K562 (cell line): Measurements from ENCODE around the gene AGAP3. TPM values are rescaled to one million over a fixed set of nuclear protein-coding genes. Genes with fewer than 3 reads are reported as not detected.

Experiments used
- CBX8 ChIP-seq: fragments of 200-600 bp; sonication (generic); IDR thresholded peaks from 2 replicates; pipeline ENCODE4 v1.6.1; 2012; ENCODE audit warnings: borderline replicate concordance, mixed run types, low read depth, mild to moderate bottlenecking, moderate library complexity, mixed read lengths, low read length, control low read depth, inconsistent platforms; ENCODE audit not compliant: poor library complexity, severe bottlenecking; ENCODE audit errors: extremely low read depth
- EHMT2 ChIP-seq: fragments of 450-650 bp; IDR thresholded peaks from 2 replicates; pipeline ENCODE4 v1.6.1; 2018; ENCODE audit warnings: antibody characterized with exemption
- ESRRA ChIP-seq: fragments of 450-650 bp; IDR thresholded peaks from 2 replicates; pipeline ENCODE4 v1.6.1; 2014; ENCODE audit warnings: low read depth, mild to moderate bottlenecking, moderate library complexity, borderline replicate concordance
- KHSRP ChIP-seq: fragments of 450-650 bp; IDR thresholded peaks from 2 replicates; pipeline ENCODE4 v1.6.1; 2017
- MITF ChIP-seq: IDR thresholded peaks from 2 replicates; pipeline ENCODE4 v1.6.1; 2014; ENCODE audit warnings: antibody characterized with exemption
- MTF1 ChIP-seq: fragments of 250-450 bp; sonication (Bioruptor Pico); IDR thresholded peaks from 2 replicates; pipeline ENCODE4 v1.9.0; 2021; ENCODE audit warnings: moderate library complexity, mild to moderate bottlenecking, inconsistent platforms, borderline replicate concordance
- PRDM10 ChIP-seq: fragments of 450-650 bp; IDR thresholded peaks from 2 replicates; pipeline ENCODE4 v1.6.1; 2018; ENCODE audit not compliant: partially characterized antibody
- PRPF4 ChIP-seq: fragments of 200-400 bp; formaldehyde crosslinking; IDR thresholded peaks from one replicate; pipeline ENCODE4 v1.6.1; 2017; ENCODE audit warnings: low read length, low read depth, mild to moderate bottlenecking; ENCODE audit not compliant: insufficient read depth, poor library complexity, severe bottlenecking
- RBFOX2 ChIP-seq: fragments of 200-400 bp; formaldehyde crosslinking; IDR thresholded peaks from 2 replicates; pipeline ENCODE4 v1.6.1; 2017; ENCODE audit warnings: low read depth, mild to moderate bottlenecking, low read length, moderate library complexity
- RBM25 ChIP-seq: fragments of 200-400 bp; formaldehyde crosslinking; IDR thresholded peaks from 2 replicates; pipeline ENCODE4 v1.6.1; 2018; ENCODE audit warnings: low read length, low read depth, moderate library complexity; ENCODE audit not compliant: severe bottlenecking
- RCOR1 ChIP-seq, 2 experiments: IDR thresholded peaks; 2 replicates each; pipeline ENCODE4 v1.6.1; 2012; ENCODE audit warnings: low read depth in 2 of 2, low read length in 2 of 2, borderline replicate concordance in 1 of 2, improper control_type of control experiment in 1 of 2
- SRSF1 ChIP-seq: fragments of 200-400 bp; formaldehyde crosslinking; IDR thresholded peaks from 2 replicates; pipeline ENCODE4 v1.6.1; 2017; ENCODE audit warnings: mild to moderate bottlenecking, low read depth, low read length, moderate library complexity
- TSHZ1 ChIP-seq: fragments of 250-450 bp; sonication (Bioruptor Pico); IDR thresholded peaks from 2 replicates; pipeline ENCODE4 v1.4.0; 2020; ENCODE audit warnings: mild to moderate bottlenecking, moderate library complexity
- ZNF444 ChIP-seq: fragments of 250-450 bp; sonication (Bioruptor Pico); IDR thresholded peaks from 2 replicates; pipeline ENCODE4 v1.4.0; 2020; ENCODE audit warnings: mild to moderate bottlenecking, moderate library complexity
- ZNF655 ChIP-seq: fragments of 250-450 bp; sonication (Bioruptor Pico); IDR thresholded peaks from 2 replicates; pipeline ENCODE4 v1.5.0; 2021
- polyA plus RNA-seq, 8 experiments: library from polyadenylated mRNA; depleted of rRNA in 4 of 8; stranded (reverse) in 5 of 8; unstranded in 3 of 8; fragments of >200 nt; fragmentation: Nextera tagmentation in 2 of 8; fragmentation: Illumina TruSeq in 1 of 8; extraction: Ambion mirVana in 2 of 8; extraction: Trizol in 1 of 8; gene quantifications; 2 replicates each; pipeline versions ENCODE4 v1.2.1 to v1.2.3, GENCODE V29; 2011 to 2014; ENCODE audit warnings: inconsistent platforms in 1 of 8, missing spikeins in 1 of 8
- total RNA-seq, 7 experiments: library from RNA; depleted of rRNA in 6 of 7; stranded (reverse); fragments of >200 nt in 6 of 7; fragmentation: Illumina TruSeq in 2 of 7; extraction: Trizol in 2 of 7; gene quantifications; 2 replicates each; pipeline versions ENCODE4 v1.2.1 to v1.2.3, GENCODE V29; 2011 to 2021; ENCODE audit warnings: low replicate concordance in 1 of 7

Gene AGAP3
- total and polyA plus RNA-seq, 9 of the 15 experiments (the other 6 are each of a cell fraction or from before 2014, with no cell fraction given): 3.4 to 208 (median 62.2) TPM

GRCh38 chr7:151095828-151096475 is 9.7 kb downstream of the AGAP3 start (continued):
- TF ChIP-seq TSHZ1 (CRISPR knock-in tag) (no peak), PRPF4 (no peak), RBM25 (peak; percentile 83), RCOR1 (IDR thresholded peaks at IDR 0.05; ENCODE audit: borderline replicate concordance in 1 of 2, low read depth in 2 of 2, low read length in 2 of 2) (no peak), CBX8 (no peak), EHMT2 (no peak), RBFOX2 (no peak), SRSF1 (no peak), MITF (no peak), KHSRP (no peak), PRDM10 (no peak), ESRRA (no peak), ZNF655 (CRISPR knock-in tag) (no peak), ZNF444 (no peak), MTF1 (CRISPR knock-in tag) (no peak)
